CD4-positive, alpha-beta T cell treated with Interleukin-4 for 1 hour (primary cell): Measurements from ENCODE around the gene POMGNT2.

Experiments used
- DNase-seq, 2 donors: peaks; one replicate each; pipeline ENCODE4 v3.0.0-alpha.2; 2020 to 2022

Gene POMGNT2

GRCh38 chr3:43105596-43106292 is at the start of gene POMGNT2:
Gene POMGNT2, minus strand, starts transcription at chr3:43106079. Its CDS starts 24,648 bp downstream, at chr3:43081431.
- peak; percentile 90 for DNase-seq

- DNase-seq: no peak
Observed at GRCh38 chr3:43154980-43155379, 49.1 kb upstream of the POMGNT2 start.

- DNase-seq: no peak
Observed at GRCh38 chr3:43153216-43154083, 47.6 kb upstream of the POMGNT2 start.

- no peak for DNase-seq
Observed at GRCh38 chr3:43152649-43153048, 46.8 kb upstream of the POMGNT2 start.

- no peak for DNase-seq
Observed at GRCh38 chr3:43148033-43148432, 42.2 kb upstream of the POMGNT2 start.

GRCh38 chr3:43146599-43146998 is 40.7 kb upstream of the POMGNT2 start:
- no peak for DNase-seq

GRCh38 chr3:43144761-43145490 is 39.0 kb upstream of the POMGNT2 start:
- no peak for DNase-seq

- no peak for DNase-seq
Observed at GRCh38 chr3:43142472-43142871, 36.6 kb upstream of the POMGNT2 start.

- DNase-seq: no peak
Observed at GRCh38 chr3:43138488-43139231, 32.8 kb upstream of the POMGNT2 start.

- DNase-seq: no peak
Observed at GRCh38 chr3:43132870-43133636, 27.2 kb upstream of the POMGNT2 start.

GRCh38 chr3:43132193-43132592 is 26.3 kb upstream of the POMGNT2 start:
- no peak for DNase-seq

GRCh38 chr3:43128464-43128863 is 22.6 kb upstream of the POMGNT2 start:
- no peak for DNase-seq

GRCh38 chr3:43126536-43126935 is 20.7 kb upstream of the POMGNT2 start:
- DNase-seq: no peak

GRCh38 chr3:43123895-43124294 is 18.0 kb upstream of the POMGNT2 start:
- DNase-seq: no peak

GRCh38 chr3:43120937-43121336 is 15.1 kb upstream of the POMGNT2 start:
- DNase-seq: no peak

GRCh38 chr3:43117257-43117656 is 11.4 kb upstream of the POMGNT2 start:
- DNase-seq: no peak

GRCh38 chr3:43113671-43114070 is 7.8 kb upstream of the POMGNT2 start:
- DNase-seq: no peak

GRCh38 chr3:43106293-43106628 is 382 bp upstream of the POMGNT2 start:
- DNase-seq: no peak

- no peak for DNase-seq
Observed at GRCh38 chr3:43104660-43105595, 951 bp downstream of the POMGNT2 start.

GRCh38 chr3:43104039-43104438 is 1.8 kb downstream of the POMGNT2 start:
- no peak for DNase-seq
